ENCODE results near the gene CCDC92B. TPM values are rescaled to one million over a fixed set of nuclear protein-coding genes. Genes with fewer than 3 reads are reported as not detected.

The CCDC92B gene
- total RNA-seq: not detected in 2 replicates

GRCh38 chr17:2749058-2749783, at the start of gene CCDC92B:
Gene CCDC92B, minus strand, starts transcription at chr17:2749652. Its CDS starts 14,507 bp downstream, at chr17:2735145.

GRCh38 chr17:2796164-2797125, 47.0 kb upstream of the CCDC92B start, which contains the start of gene RAP1GAP2:
Gene RAP1GAP2, plus strand, starts transcription at chr17:2796438. Its CDS starts 90 bp downstream, at chr17:2796528.

GRCh38 chr17:2711608-2712299, 37.7 kb downstream of the CCDC92B start, which contains the start of gene CLUH:
Gene CLUH, minus strand, starts transcription at chr17:2711764. Its CDS starts 103 bp downstream, at chr17:2711661.

Other genes starting within 250 kb of the CCDC92B start
- 7.3 and 13.0 TPM in 2 replicates for gene METTL16, start 237.8 kb downstream of the CCDC92B start, total RNA-seq
- 58.3 and 151 TPM in 2 replicates for gene PAFAH1B1, start 156.0 kb downstream of the CCDC92B start, total RNA-seq
- gene CLUH, start 37.9 kb downstream of the CCDC92B start, total RNA-seq: 25.6 and 58.2 TPM in 2 replicates
- 1.3 and 1.9 TPM in 2 replicates for gene RAP1GAP2, start 46.8 kb upstream of the CCDC92B start, total RNA-seq